ENCODE data around the gene PAX7.

PAX7 gene

DNA sequence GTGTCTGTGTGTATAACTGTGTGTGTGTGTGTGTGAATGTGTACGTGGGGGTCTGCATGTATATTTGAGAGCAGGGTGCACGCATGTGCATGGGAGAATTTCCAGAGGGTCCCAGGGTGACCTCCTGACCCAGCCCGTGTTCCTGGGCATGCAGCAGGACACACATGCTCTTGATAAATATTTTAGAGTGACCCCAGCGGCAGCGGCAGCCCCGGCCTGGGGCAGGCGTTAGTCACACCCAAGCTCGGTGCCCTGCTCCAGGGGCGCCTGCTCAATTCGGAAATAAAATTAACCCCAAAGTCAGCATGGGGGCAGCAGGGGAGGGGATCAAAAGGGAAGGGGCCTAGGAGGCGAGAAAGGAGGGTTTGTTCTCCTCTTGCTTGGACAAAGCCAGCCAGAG is 107.5 kb downstream of the PAX7 start:
- no peaks in the 10 kb centered on the region for H3K27me3 ChIP-seq (ENCODE audit: low read length)
- TF ChIP-seq, protein P1, sequence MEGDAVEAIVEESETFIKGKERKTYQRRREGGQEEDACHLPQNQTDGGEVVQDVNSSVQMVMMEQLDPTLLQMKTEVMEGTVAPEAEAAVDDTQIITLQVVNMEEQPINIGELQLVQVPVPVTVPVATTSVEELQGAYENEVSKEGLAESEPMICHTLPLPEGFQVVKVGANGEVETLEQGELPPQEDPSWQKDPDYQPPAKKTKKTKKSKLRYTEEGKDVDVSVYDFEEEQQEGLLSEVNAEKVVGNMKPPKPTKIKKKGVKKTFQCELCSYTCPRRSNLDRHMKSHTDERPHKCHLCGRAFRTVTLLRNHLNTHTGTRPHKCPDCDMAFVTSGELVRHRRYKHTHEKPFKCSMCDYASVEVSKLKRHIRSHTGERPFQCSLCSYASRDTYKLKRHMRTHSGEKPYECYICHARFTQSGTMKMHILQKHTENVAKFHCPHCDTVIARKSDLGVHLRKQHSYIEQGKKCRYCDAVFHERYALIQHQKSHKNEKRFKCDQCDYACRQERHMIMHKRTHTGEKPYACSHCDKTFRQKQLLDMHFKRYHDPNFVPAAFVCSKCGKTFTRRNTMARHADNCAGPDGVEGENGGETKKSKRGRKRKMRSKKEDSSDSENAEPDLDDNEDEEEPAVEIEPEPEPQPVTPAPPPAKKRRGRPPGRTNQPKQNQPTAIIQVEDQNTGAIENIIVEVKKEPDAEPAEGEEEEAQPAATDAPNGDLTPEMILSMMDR (IDR thresholded peaks at IDR 0.05; ENCODE audit: insufficient read depth, low read length, poor library complexity, severe bottlenecking) = no peak
- no peak for TF ChIP-seq EZH2phosphoT487 (conservative IDR thresholded peaks at IDR 0.05; ENCODE audit: low read length)
- no peak overlapping the region for H3K27ac ChIP-seq (ENCODE audit: low read depth, low read length)

DNA sequence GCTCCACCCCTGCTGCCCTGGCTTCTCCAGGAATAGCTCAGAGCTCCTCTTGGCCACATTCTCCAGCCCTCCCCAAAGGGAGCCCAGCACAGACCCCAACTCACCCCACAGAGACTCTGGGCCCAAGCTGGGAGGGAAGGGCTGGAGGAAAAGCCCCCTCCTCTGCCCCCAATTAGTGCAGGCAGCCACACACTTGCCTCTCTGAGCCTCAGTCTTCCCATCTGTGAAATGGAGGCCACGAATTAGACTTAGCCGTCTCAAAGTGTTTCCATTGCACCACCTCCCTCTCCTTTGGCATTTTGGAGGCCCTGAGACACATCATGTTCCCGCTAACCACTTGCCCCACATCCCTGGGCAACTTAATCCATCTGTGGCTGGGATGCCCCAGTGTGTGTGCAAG is 108.0 kb downstream of the PAX7 start:
- Histone ChIP-seq H3K4me2 (ENCODE audit: low read depth, low read length, poor library complexity, severe bottlenecking) (no peak overlapping the region), H3K79me2 (ENCODE audit: insufficient read depth, low read length) (no peaks in the 10 kb centered on the region), H3K9ac (ENCODE audit: low read length) (no peak overlapping the region), H3K27me3 (ENCODE audit: low read length) (no peaks in the 10 kb centered on the region), H3K4me3 (ENCODE audit: insufficient read depth, low read length, poor library complexity, severe bottlenecking) (no peak overlapping the region), H3F3A (ENCODE audit: insufficient read depth) (no peaks in the 10 kb centered on the region), H2AFZ (ENCODE audit: low read depth, low read length, severe bottlenecking) (no peak overlapping the region), H3K9me2 (replicated peaks; ENCODE audit: insufficient read depth, low read length) (no peaks in the 10 kb centered on the region), H4K20me1 (ENCODE audit: low read depth, low read length) (no peaks in the 10 kb centered on the region), H3K36me3 (ENCODE audit: low read length) (no peaks in the 10 kb centered on the region), H3K27ac (ENCODE audit: low read depth, low read length) (no peak overlapping the region), H3K9me3 (ENCODE audit: insufficient read depth, low read length) (no peaks in the 10 kb centered on the region)
- no peak for TF ChIP-seq EZH2phosphoT487 (conservative IDR thresholded peaks at IDR 0.05; ENCODE audit: low read length)
- TF ChIP-seq, protein P1 (IDR thresholded peaks at IDR 0.05; ENCODE audit: insufficient read depth, low read length, poor library complexity, severe bottlenecking) = no peak

More for the DNA sequence above, 107.5 kb downstream of the PAX7 start:
- Histone ChIP-seq H3K9ac (ENCODE audit: low read length) (no peak overlapping the region), H3F3A (ENCODE audit: insufficient read depth) (no peaks in the 10 kb centered on the region), H3K4me2 (ENCODE audit: low read depth, low read length, poor library complexity, severe bottlenecking) (no peak overlapping the region), H3K4me3 (ENCODE audit: insufficient read depth, low read length, poor library complexity, severe bottlenecking) (no peak overlapping the region), H3K79me2 (ENCODE audit: insufficient read depth, low read length) (no peaks in the 10 kb centered on the region), H3K36me3 (ENCODE audit: low read length) (no peaks in the 10 kb centered on the region), H3K9me2 (replicated peaks; ENCODE audit: insufficient read depth, low read length) (no peaks in the 10 kb centered on the region), H4K20me1 (ENCODE audit: low read depth, low read length) (no peaks in the 10 kb centered on the region), H3K9me3 (ENCODE audit: insufficient read depth, low read length) (no peaks in the 10 kb centered on the region), H2AFZ (ENCODE audit: low read depth, low read length, severe bottlenecking) (no peak overlapping the region)

DNA sequence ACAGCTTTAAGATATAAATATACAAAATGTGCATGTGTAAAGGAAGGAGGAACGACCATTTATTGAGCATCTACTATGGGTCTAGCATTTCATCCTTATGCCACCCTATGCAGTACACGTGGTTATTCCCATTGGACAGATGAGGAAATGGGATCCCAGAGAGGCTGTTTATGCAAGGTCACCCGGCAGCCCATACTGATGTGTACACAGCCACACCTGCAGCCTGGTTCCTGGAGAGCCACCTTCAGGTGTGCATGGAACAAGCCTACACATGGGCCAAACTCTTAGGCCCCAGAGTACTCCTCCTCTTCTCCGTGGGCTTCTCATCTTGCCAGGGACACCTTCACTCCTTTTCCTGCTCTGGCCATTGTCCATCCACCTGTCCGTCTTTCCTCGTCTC is 108.8 kb downstream of the PAX7 start:
- TF ChIP-seq EZH2phosphoT487 (conservative IDR thresholded peaks at IDR 0.05; ENCODE audit: low read length) = no peak
- TF ChIP-seq, protein P1 (IDR thresholded peaks at IDR 0.05; ENCODE audit: insufficient read depth, low read length, poor library complexity, severe bottlenecking) = no peak
- Histone ChIP-seq H3K4me3 (ENCODE audit: insufficient read depth, low read length, poor library complexity, severe bottlenecking) (no peak overlapping the region), H3F3A (ENCODE audit: insufficient read depth) (no peaks in the 10 kb centered on the region), H4K20me1 (ENCODE audit: low read depth, low read length) (no peaks in the 10 kb centered on the region), H3K9ac (ENCODE audit: low read length) (no peak overlapping the region), H3K79me2 (ENCODE audit: insufficient read depth, low read length) (no peaks in the 10 kb centered on the region), H3K36me3 (ENCODE audit: low read length) (no peaks in the 10 kb centered on the region), H2AFZ (ENCODE audit: low read depth, low read length, severe bottlenecking) (no peak overlapping the region), H3K9me2 (replicated peaks; ENCODE audit: insufficient read depth, low read length) (no peaks in the 10 kb centered on the region), H3K4me2 (ENCODE audit: low read depth, low read length, poor library complexity, severe bottlenecking) (no peak overlapping the region), H3K27ac (ENCODE audit: low read depth, low read length) (no peak overlapping the region), H3K9me3 (ENCODE audit: insufficient read depth, low read length) (no peaks in the 10 kb centered on the region), H3K27me3 (ENCODE audit: low read length) (no peaks in the 10 kb centered on the region)
